NCI-H2081 treated with DMSO at 0.1 percent for 48 hours (cell line): ENCODE results near the gene CCDC88C.

ENCODE experiments used
- DNase-seq: peaks from one replicate; lab custom pipeline; 2025; lab: John Stamatoyannopoulos, UW

Gene CCDC88C

DNA sequence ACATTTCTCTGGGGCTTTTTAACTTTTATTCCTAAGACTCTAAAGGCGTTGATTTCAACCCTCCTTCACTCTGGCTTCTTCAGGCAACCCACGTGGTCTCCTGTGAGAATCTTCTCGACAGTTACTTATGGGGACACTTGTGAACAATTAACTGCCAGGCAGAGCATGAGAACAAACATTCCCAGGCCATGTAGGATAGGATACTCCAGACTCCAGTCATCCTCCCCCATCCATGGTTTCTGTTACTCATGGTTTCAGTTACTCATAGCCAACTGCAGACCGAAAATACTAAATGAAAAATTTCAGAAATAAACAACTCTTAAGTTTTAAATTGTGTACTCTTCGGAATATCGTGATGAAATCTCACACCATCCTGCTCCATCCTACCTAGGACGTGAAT lies 192.6 kb downstream of the CCDC88C start:
- DNase-seq: no peak

DNA sequence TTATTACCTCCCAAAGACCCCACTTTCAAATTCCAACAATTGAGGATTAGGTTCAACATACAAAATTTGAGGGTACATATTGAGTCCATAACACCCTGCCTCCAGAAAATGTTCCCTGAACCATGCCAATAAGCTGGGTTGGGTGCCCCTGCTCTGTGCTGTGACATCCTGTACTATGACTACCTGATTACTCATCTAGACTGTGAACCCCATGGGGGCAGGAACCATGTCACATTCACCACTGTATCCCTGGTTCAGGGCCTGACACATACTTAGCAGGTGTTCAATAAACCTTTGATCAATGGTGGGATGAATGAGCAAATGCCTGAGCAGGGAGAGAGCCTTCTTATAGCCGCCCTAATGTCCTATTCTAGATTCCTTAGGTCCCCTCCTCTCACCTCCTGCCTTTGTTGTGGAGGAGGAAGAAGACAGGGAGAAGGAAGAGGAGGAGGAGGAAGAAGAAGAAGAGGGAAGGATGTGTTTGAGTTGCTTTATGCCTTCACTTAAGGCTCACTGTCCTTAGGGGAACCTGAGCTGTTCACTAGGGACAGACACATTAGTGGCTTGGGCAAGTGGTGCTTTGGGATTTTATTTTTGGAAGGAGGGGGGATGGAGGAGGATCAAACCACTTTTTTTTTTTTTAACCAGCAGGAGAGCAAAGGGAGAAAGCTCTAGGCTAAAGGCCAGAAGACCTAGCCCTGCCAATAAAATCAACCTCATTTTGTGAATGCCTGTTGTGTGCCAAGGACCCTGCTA lies 194.4 kb downstream of the CCDC88C start:
- no peak for DNase-seq
